Body of pancreas (tissue), 4 donors: Measurements from ENCODE around the gene KCNF1. TPM values are rescaled to one million over a fixed set of nuclear protein-coding genes. Genes with fewer than 3 reads are reported as not detected.

ENCODE experiments used
- ATAC-seq: fragments of 150-250 bp; one replicate; pipeline ENCODE4 v1.9.1; 2016
- DNase-seq, 4 donors: peaks; one replicate each; pipeline ENCODE4 v3.0.0-alpha.2; 2019
- H3K27ac ChIP-seq, 4 donors: fragments of 200-600 bp; sonication (generic); 1 replicate in 3 of 4; 2 replicates in 1 of 4; pipeline versions ENCODE4 v1.5.1 to v1.6.1; 2016 to 2019; ENCODE audit warnings: mild to moderate bottlenecking in 1 of 4, mixed read lengths in 1 of 4, moderate library complexity in 1 of 4
- H3K27me3 ChIP-seq, 2 donors: fragments of 200-600 bp; sonication (generic); one replicate each; pipeline ENCODE4 v1.6.0; 2016; ENCODE audit warnings: mild to moderate bottlenecking in 1 of 2
- H3K36me3 ChIP-seq, 2 donors: fragments of 200-600 bp; sonication (generic); replicated peaks in 1 of 2; 2 replicates each; pipeline ENCODE4 v1.5.1; 2016; ENCODE audit warnings: low read depth in 2 of 2; ENCODE audit not compliant: insufficient read depth in 1 of 2
- H3K4me1 ChIP-seq: fragments of 200-600 bp; sonication (generic); one replicate; pipeline ENCODE4 v1.6.0; 2016
- H3K4me3 ChIP-seq, 2 donors: fragments of 200-600 bp; sonication (generic); 1 replicate in 1 of 2; 2 replicates in 1 of 2; pipeline ENCODE4 v1.5.1; 2016 to 2019
- H3K9me3 ChIP-seq, 3 donors: fragments of 200-600 bp; sonication (generic); 1 replicate in 2 of 3; 2 replicates in 1 of 3; pipeline ENCODE4 v1.5.1; 2016
- CTCF ChIP-seq, 7 experiments: fragments of 450-650 bp in 4 of 7; fragments of 200-600 bp in 3 of 7; sonication (generic) in 3 of 7; IDR thresholded peaks; one replicate each; pipeline ENCODE4 v1.5.1; 2016 to 2019; ENCODE audit warnings: antibody characterized with exemption in 7 of 7
- POLR2A ChIP-seq, 3 donors: fragments of 450-650 bp; IDR thresholded peaks; one replicate each; pipeline ENCODE4 v1.6.1; 2016; ENCODE audit warnings: antibody characterized with exemption in 3 of 3, mild to moderate bottlenecking in 2 of 3
- WGBS, 2 donors: methylation state at CpG; one replicate each; pipeline ENCODE4 v1.1.5; 2017; 5-methylcytosine and 5-hydroxymethylcytosine counted together
- intact Hi-C: fragments of 100-400 bp; cut with DNase I; formaldehyde crosslinking; loops from one replicate; pipeline ENCODE4 v1.15.1; 2023
- small RNA-seq: library from RNA; depleted of rRNA; stranded (forward); fragments of <200 nt; gene quantifications from one replicate; pipeline ENCODE3, GENCODE V24; 2016
- total RNA-seq, 2 donors: library from RNA; depleted of rRNA; stranded (reverse); fragments of >200 nt; gene quantifications; one replicate each; pipeline ENCODE4 v1.1.0, GENCODE V29; 2016

KCNF1 gene
- total RNA-seq, 2 donors from 2014 or later: 5.3 TPM; not detected in 1

DNA sequence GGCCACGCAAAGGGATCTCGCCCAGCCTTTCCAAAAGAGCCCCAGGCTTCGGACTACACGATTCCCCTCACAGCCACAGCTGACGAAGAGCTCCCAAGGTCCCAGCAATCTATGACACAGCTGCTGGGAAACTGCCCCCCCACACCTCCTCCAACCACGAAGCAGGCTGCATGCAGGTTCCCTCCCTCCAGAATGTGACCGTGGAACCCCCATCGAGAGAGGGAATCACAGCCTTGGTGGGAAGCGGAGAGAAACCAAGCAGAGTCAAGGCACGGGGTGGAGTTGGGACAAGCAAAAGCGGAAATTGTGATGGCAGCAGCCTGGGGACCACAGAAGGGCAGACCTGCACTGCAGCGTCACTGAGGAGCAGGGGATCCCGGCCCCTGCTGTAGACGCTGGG lies 50.3 kb downstream of the KCNF1 start:
- 81% methylated on average over 14 of the region's 14 CpGs for WGBS, 2 donors
- Histone ChIP-seq H3K4me3 (no peak overlapping the region), H3K36me3 (no peaks in the 10 kb centered on the region), H3K9me3 (no peaks in the 10 kb centered on the region), H3K27me3 (no peaks in the 10 kb centered on the region), H3K27ac (no peak overlapping the region), H3K4me1 (no peaks in the 10 kb centered on the region)
- intact Hi-C loops: loop anchor here (10.0 kb wide), 1 partner anchor 133 kb away; no protein-coding TSS in a partner anchor
- DNase-seq (no peak), ATAC-seq (no peak)
- TF ChIP-seq CTCF (IDR thresholded peaks at IDR 0.05): no peak
- no peak for TF ChIP-seq POLR2A (IDR thresholded peaks at IDR 0.05)

DNA sequence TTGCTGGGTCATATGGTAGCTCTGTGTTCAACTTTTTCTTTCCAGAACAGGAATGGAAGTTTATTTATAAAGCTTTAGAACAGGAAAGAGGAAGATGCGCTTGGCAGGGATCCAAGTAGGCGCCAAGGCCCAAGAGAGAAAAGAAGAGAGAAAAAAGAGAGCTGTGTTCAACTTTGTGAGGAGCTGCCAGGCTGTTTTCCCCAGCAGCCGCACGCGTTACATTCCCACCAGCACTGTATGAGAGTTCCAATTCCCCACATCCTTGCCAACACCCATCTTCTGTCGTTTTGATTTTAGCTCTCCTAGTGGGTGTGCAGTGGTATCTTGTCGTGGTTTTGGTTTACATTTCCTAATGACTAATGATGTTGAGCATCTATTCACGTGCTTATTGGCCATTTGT lies 51.4 kb downstream of the KCNF1 start:
- 55 to 56% methylated on average over 8 of the region's 8 CpGs for WGBS, 2 donors
- no peak for ATAC-seq
- intact Hi-C loops: loop anchor here (10.0 kb wide), 1 partner anchor 132 kb away; no protein-coding TSS in a partner anchor

More for the DNA sequence above, 51.4 kb downstream of the KCNF1 start:
- no peaks in the 10 kb centered on the region for H3K9me3 ChIP-seq
- H3K27me3 ChIP-seq: no peaks in the 10 kb centered on the region
- TF ChIP-seq POLR2A (IDR thresholded peaks at IDR 0.05) (no peak), CTCF (IDR thresholded peaks at IDR 0.05) (no peak)
- H3K4me1 ChIP-seq: no peaks in the 10 kb centered on the region
- H3K27ac ChIP-seq: no peak overlapping the region
- no peaks in the 10 kb centered on the region for H3K36me3 ChIP-seq
- no peak overlapping the region for H3K4me3 ChIP-seq
- no peak for DNase-seq

Small RNA genes lying within 50 kb of the gene (small RNA-seq; reads per million reads assigned to genes)
- not detected for gene AC079587.1

Other genes starting within 250 kb of the KCNF1 start
- gene NOL10, start 222.0 kb upstream of the KCNF1 start, total RNA-seq: 10 to 100 TPM; 13.0 to 14.8 TPM
- under 1 TPM in 1 of 2 donors, not detected in 1; 0.66 TPM for gene ATP6V1C2, start 190.3 kb upstream of the KCNF1 start, total RNA-seq
- 100 to 1,000 TPM; 113 to 141 TPM for gene PDIA6, start 99.1 kb upstream of the KCNF1 start, total RNA-seq
- gene SLC66A3, start 243.5 kb downstream of the KCNF1 start, total RNA-seq: 10 to 100 TPM; 28.0 to 38.2 TPM